Nephron (organoid): ENCODE data around the gene SH3RF3.

Experiments used
- H3K27ac Mint-ChIP-seq, 3 experiments: 2 replicates each; pipeline ENCODE4 v1.8.0; 2020; ENCODE audit warnings: mixed read lengths in 3 of 3, mild to moderate bottlenecking in 2 of 3, moderate library complexity in 1 of 3
- H3K27me3 Mint-ChIP-seq: 2 replicates; pipeline ENCODE4 v1.8.0; 2021; ENCODE audit warnings: low read depth, mild to moderate bottlenecking, moderate library complexity, mixed read lengths
- H3K36me3 Mint-ChIP-seq: 2 replicates; pipeline ENCODE4 v1.8.0; 2020; ENCODE audit warnings: low read depth, mixed read lengths
- H3K4me1 Mint-ChIP-seq: 2 replicates; pipeline ENCODE4 v1.8.0; 2020; ENCODE audit warnings: mixed read lengths
- H3K4me3 Mint-ChIP-seq, 3 experiments: 2 replicates each; pipeline ENCODE4 v1.8.0; 2020; ENCODE audit warnings: mild to moderate bottlenecking in 3 of 3, mixed read lengths in 3 of 3, moderate library complexity in 2 of 3
- H3K9me3 Mint-ChIP-seq: 2 replicates; pipeline ENCODE4 v1.8.0; 2020; ENCODE audit warnings: mixed read lengths
- CTCF ChIP-seq, 3 experiments: fragments of 200-600 bp; sonication (generic); IDR thresholded peaks; one replicate each; pipeline ENCODE4 v1.5.0; 2021; ENCODE audit warnings: antibody characterized with exemption in 3 of 3; ENCODE audit not compliant: unreplicated experiment in 3 of 3

Gene SH3RF3

GRCh38 chr2:109351164-109351756 lies 222.3 kb downstream of the SH3RF3 start:
- no peak overlapping the region for H3K4me3 Mint-ChIP-seq
- H3K27ac Mint-ChIP-seq, result peak overlapping the region in 1 of 3 experiments; percentile 63
- peaks cover 3% of the 10 kb centered on the region for H3K9me3 Mint-ChIP-seq
- peaks cover 42% of the 10 kb centered on the region for H3K4me1 Mint-ChIP-seq
- H3K36me3 Mint-ChIP-seq, result peaks cover 3% of the 10 kb centered on the region
- H3K27me3 Mint-ChIP-seq, result peaks cover 3% of the 10 kb centered on the region
- TF ChIP-seq CTCF (IDR thresholded peaks at IDR 0.05; ENCODE audit: unreplicated experiment in 3 of 3), result no peak

GRCh38 chr2:109352056-109352897 lies 223.3 kb downstream of the SH3RF3 start:
- H3K9me3 Mint-ChIP-seq, result peaks cover 3% of the 10 kb centered on the region
- no peaks in the 10 kb centered on the region for H3K27me3 Mint-ChIP-seq
- no peak for TF ChIP-seq CTCF (IDR thresholded peaks at IDR 0.05; ENCODE audit: unreplicated experiment in 3 of 3)
- H3K4me1 Mint-ChIP-seq, result peaks cover 39% of the 10 kb centered on the region
- H3K27ac Mint-ChIP-seq, result peak overlapping the region in 1 of 3 experiments; percentile 63
- no peak overlapping the region for H3K4me3 Mint-ChIP-seq
- peaks cover 5% of the 10 kb centered on the region for H3K36me3 Mint-ChIP-seq

- Mint-ChIP-seq H3K4me3 (no peak overlapping the region), H3K27ac (no peak overlapping the region), H3K27me3 (no peaks in the 10 kb centered on the region), H3K9me3 (peaks cover 7% of the 10 kb centered on the region), H3K36me3 (peaks cover 5% of the 10 kb centered on the region), H3K4me1 (peaks cover 39% of the 10 kb centered on the region)
- TF ChIP-seq CTCF (IDR thresholded peaks at IDR 0.05; ENCODE audit: unreplicated experiment in 3 of 3), result no peak
Measured at GRCh38 chr2:109352898-109353689, 224.1 kb downstream of the SH3RF3 start.

- no peak for TF ChIP-seq CTCF (IDR thresholded peaks at IDR 0.05; ENCODE audit: unreplicated experiment in 3 of 3)
- Mint-ChIP-seq H3K9me3 (peaks cover 14% of the 10 kb centered on the region), H3K4me3 (no peak overlapping the region), H3K27me3 (no peaks in the 10 kb centered on the region), H3K4me1 (peaks cover 33% of the 10 kb centered on the region), H3K36me3 (peaks cover 11% of the 10 kb centered on the region), H3K27ac (no peak overlapping the region)
Measured at GRCh38 chr2:109353806-109354745, 225.1 kb downstream of the SH3RF3 start.

- peaks cover 13% of the 10 kb centered on the region for H3K36me3 Mint-ChIP-seq
Measured at GRCh38 chr2:109355192-109355843, 226.3 kb downstream of the SH3RF3 start.

More at GRCh38 chr2:109355192-109355843, 226.3 kb downstream of the SH3RF3 start:
- peaks cover 20% of the 10 kb centered on the region for H3K4me1 Mint-ChIP-seq
- H3K27ac Mint-ChIP-seq, result no peak overlapping the region
- no peaks in the 10 kb centered on the region for H3K27me3 Mint-ChIP-seq
- TF ChIP-seq CTCF (IDR thresholded peaks at IDR 0.05; ENCODE audit: unreplicated experiment in 3 of 3), result no peak
- peaks cover 17% of the 10 kb centered on the region for H3K9me3 Mint-ChIP-seq
- no peak overlapping the region for H3K4me3 Mint-ChIP-seq
